ENCODE results near the gene GREB1L. TPM values are rescaled to one million over a fixed set of nuclear protein-coding genes. Genes with fewer than 3 reads are reported as not detected.

Gene GREB1L
- total RNA-seq, 1 donor from 2014 or later: 0.70 TPM

DNA sequence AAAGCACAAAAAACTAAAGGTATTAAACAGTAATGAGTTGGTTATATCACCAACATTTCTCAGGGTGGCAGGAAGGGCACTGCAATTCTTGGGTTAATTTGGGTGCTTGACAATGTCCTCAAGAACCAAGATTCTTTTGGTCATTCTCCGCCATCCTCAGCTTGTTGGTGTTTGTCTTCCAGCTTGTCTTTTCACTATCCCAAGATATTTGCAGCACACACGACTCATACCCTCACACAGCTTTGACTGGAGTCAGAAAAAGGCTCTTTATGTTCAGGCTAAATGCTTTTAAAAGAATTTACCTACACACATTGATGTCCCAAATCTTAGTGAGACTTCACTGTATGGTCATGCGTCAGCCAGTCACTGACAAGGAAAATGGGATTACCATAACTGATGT, 12.5 kb downstream of the GREB1L start:
- no peak for TF ChIP-seq CTCF (IDR thresholded peaks at IDR 0.05)

DNA sequence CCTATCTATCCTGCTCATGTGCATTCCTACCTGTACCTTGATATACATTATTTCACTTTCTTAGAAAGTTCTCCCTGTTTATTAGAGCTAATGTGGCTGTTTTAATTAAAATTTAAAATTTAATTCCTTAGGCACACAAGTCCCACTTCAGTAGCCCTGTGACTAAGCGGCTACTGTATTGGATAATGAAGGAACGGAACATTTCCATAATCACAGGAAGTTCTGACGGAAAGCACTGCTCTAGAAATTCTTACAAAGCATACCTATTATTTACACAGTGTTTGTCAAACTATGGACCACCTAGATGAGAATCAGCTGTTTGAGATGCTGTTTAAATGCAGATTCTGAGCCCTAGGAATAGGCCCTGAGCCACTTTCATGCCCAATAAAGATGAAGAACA, 13.2 kb downstream of the GREB1L start:
- Mint-ChIP-seq H3K9me3 (ENCODE audit: unreplicated experiment) (no peaks in the 10 kb centered on the region), H3K4me3 (ENCODE audit: unreplicated experiment) (no peak overlapping the region), H3K4me1 (ENCODE audit: unreplicated experiment) (no peaks in the 10 kb centered on the region), H3K27me3 (ENCODE audit: unreplicated experiment) (peaks cover 29% of the 10 kb centered on the region), H3K27ac (ENCODE audit: unreplicated experiment) (no peak overlapping the region), H3K36me3 (ENCODE audit: unreplicated experiment) (no peaks in the 10 kb centered on the region)
- DNase-seq (ENCODE audit: extremely low spot score, unreplicated experiment): no peak
- TF ChIP-seq CTCF (IDR thresholded peaks at IDR 0.05): no peak

More for the DNA sequence above, 12.5 kb downstream of the GREB1L start:
- Mint-ChIP-seq H3K27me3 (ENCODE audit: unreplicated experiment) (peaks cover 34% of the 10 kb centered on the region), H3K9me3 (ENCODE audit: unreplicated experiment) (no peaks in the 10 kb centered on the region), H3K4me3 (ENCODE audit: unreplicated experiment) (no peak overlapping the region), H3K36me3 (ENCODE audit: unreplicated experiment) (no peaks in the 10 kb centered on the region), H3K27ac (ENCODE audit: unreplicated experiment) (no peak overlapping the region), H3K4me1 (ENCODE audit: unreplicated experiment) (no peaks in the 10 kb centered on the region)
- no peak for DNase-seq (ENCODE audit: extremely low spot score, unreplicated experiment)

DNA sequence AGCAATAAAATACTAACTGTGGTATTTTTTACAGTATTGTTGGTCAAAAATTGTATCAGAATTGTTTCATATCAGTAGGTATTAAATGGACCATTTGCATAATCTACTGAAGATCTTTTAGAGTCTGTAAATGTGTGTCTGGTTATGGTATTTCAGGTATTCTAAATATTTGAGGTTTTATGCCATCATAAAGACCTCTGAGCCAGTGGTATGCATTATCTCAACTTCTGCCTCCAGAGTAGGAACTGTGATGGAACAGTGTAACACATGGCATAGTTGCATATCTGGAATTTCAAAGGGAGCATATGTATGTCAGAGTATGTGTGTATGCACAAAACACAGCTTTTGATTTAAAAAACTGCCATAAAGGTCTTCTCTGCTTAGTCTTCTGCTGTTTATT, 15.4 kb downstream of the GREB1L start:
- no peak for DNase-seq (ENCODE audit: extremely low spot score, unreplicated experiment)

DNA sequence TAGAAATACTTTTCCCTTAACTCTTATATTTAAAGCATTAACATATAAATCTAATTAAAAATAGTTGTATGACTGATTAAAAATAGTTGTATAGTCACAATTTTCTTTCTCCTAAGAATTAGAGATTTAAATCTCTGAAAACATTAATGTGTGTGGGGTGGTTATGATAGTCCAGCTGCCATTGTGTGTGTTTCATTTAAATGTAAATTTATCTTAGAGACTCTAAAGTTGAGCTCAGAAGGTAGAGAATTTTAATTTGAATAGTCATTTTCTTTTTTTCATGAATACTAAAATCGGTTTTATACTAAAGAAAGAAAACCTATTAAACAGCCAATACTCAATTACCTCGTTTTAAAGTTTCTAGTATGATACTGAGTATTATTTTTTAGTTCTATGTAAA, 18.6 kb downstream of the GREB1L start:
- TF ChIP-seq CTCF (IDR thresholded peaks at IDR 0.05): no peak
- H3K4me3 Mint-ChIP-seq (ENCODE audit: unreplicated experiment): no peak overlapping the region
- H3K4me1 Mint-ChIP-seq (ENCODE audit: unreplicated experiment): peaks cover 8% of the 10 kb centered on the region
- no peak overlapping the region for H3K27ac Mint-ChIP-seq (ENCODE audit: unreplicated experiment)
- peaks cover 46% of the 10 kb centered on the region for H3K27me3 Mint-ChIP-seq (ENCODE audit: unreplicated experiment)
- H3K36me3 Mint-ChIP-seq (ENCODE audit: unreplicated experiment): no peaks in the 10 kb centered on the region
- DNase-seq (ENCODE audit: extremely low spot score, unreplicated experiment): no peak
- no peaks in the 10 kb centered on the region for H3K9me3 Mint-ChIP-seq (ENCODE audit: unreplicated experiment)

More for the DNA sequence above, 15.4 kb downstream of the GREB1L start:
- Mint-ChIP-seq H3K4me3 (ENCODE audit: unreplicated experiment) (no peak overlapping the region), H3K4me1 (ENCODE audit: unreplicated experiment) (no peaks in the 10 kb centered on the region), H3K36me3 (ENCODE audit: unreplicated experiment) (no peaks in the 10 kb centered on the region), H3K9me3 (ENCODE audit: unreplicated experiment) (no peaks in the 10 kb centered on the region), H3K27me3 (ENCODE audit: unreplicated experiment) (peaks cover 26% of the 10 kb centered on the region), H3K27ac (ENCODE audit: unreplicated experiment) (no peak overlapping the region)
- TF ChIP-seq CTCF (IDR thresholded peaks at IDR 0.05): no peak

DNA sequence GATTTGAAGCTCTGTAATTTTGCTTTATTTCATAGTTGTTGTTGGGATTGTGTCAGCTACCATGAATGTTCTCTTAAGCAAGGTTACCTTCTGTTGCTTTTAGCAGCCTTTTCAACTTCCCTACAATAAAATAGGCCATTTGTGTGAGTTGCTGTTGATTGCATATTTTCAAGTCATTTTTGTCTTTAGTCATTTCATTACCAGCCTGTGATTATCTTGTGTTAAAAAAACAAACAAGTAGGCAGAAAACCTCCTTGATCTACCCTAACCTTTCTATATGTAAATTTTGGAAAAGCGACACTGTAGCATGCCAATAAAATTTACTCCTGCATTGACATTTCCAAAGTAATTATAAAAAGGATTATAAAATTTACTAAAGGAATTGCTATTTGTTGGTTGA, 19.3 kb downstream of the GREB1L start:
- Mint-ChIP-seq H3K4me1 (ENCODE audit: unreplicated experiment) (peaks cover 10% of the 10 kb centered on the region), H3K9me3 (ENCODE audit: unreplicated experiment) (no peaks in the 10 kb centered on the region), H3K27ac (ENCODE audit: unreplicated experiment) (no peak overlapping the region), H3K36me3 (ENCODE audit: unreplicated experiment) (no peaks in the 10 kb centered on the region), H3K27me3 (ENCODE audit: unreplicated experiment) (peaks cover 53% of the 10 kb centered on the region), H3K4me3 (ENCODE audit: unreplicated experiment) (no peak overlapping the region)
- DNase-seq (ENCODE audit: extremely low spot score, unreplicated experiment): no peak
- TF ChIP-seq CTCF (IDR thresholded peaks at IDR 0.05): no peak

Data from osteocyte (in vitro differentiated cells).